Stimulated activated CD8-positive, alpha-beta memory T cell treated with anti-CD3 and anti-CD28 coated beads, Interleukin-15, amount 100 ng/mL, for 1 hour (primary cell): ENCODE results near the gene NCMAP.
"Not testable (repeated sequence)": the region's sequence is repeated elsewhere in the genome, so short reads cannot be mapped to it uniquely, and the experiment has no call there.

Experiments
- DNase-seq: peaks from one replicate; pipeline ENCODE4 v3.0.0-alpha.2; 2020; ENCODE audit warnings: low read depth

The NCMAP gene, protein sequence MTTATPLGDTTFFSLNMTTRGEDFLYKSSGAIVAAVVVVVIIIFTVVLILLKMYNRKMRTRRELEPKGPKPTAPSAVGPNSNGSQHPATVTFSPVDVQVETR

DNA sequence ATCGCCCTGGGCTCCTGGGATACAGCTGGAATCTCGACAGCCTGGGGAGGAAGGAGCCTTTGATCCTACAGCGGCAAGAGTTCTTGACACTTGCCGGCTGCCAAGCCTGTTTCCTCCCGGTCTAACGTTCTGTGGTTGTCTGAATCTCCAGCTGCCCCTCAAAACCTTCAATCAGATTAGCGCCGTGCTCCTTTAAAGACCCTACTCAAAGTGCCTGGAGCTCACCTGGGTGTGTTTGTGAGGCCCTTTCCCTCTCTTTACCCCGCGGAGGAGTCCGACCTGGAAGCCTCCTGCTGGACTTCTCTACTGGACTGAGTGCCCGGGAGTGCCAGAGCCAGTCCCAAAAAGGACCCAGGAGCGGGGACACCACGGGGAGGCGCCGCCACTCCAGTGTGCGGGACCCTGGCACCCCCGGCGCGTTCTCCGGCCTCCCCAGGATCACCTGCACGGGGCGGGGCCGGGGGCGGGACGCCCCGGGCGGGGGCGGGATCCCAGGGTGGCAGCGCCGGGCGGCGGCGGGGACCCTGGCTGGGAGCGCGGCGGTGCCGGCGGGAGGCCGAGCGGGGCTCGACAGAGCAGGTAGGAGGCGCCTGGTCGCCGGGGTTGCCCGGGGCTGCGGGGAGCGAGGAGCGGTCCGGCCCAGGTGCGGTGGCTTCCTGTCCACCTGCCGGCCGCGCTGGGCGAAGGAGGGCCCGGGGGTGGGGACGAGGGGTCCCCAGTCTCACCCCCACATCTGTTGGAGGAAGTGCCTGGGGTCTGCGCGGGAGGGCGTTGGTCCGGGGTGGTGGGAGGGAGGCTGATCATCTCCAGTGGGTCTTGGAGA is at the start of gene NCMAP:
Gene NCMAP, plus strand, starts transcription at position 497 of the 823 bp plus-strand sequence. CDS start 39,344 bp downstream, outside the sequence.
- DNase-seq = peak; percentile 18

DNA sequence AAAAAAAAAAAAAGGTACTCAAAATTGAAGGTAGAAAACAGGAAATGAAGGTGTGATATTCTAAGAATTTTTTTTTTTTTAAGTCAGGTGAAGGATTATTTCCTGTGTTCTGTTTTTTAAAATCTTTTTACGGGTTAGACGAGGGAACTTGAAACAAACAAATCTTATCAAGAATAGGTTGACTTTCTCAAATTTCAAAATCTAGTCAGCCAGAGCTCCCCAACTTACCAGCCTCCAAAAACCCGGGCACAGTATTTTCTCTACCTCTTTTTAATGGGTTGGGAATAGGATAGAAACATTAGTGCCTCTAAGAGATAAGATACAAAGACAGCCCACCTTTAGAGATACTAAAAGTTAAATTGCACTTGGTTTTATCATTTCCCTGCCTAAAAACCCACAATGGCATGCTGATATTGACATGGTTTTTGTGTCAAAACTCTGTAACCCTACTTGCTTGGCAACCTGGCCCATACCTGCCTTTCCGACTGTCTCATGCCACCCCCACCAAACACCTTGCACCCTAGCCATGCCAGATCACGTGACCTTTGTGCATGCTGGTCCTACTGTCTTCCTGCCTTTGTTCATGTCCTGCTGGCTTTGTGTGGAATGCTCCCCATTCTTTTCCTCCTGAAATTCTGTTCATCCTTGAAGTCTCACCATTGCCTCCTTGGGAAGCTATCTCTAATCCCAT is 49.1 kb upstream of the NCMAP start:
- no peak for DNase-seq

DNA sequence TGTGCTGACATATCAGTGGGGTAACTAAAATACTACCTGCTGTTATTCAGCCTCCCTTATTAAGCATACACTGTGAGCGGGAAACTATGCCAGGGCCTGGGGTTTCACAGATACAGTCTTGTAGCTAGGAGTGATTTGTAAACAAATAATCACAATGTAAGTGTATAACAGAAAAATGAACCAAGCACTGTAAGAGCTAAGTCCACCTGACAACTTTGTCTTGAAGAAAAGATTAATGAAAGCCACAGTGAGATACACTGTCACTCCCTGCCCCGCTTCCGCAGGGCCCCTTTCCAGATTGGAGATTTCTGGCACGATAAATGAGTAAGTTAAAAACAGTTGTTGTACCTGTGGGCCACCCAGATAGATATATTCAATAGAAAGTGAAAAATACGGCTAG is 48.5 kb upstream of the NCMAP start:
- no peak for DNase-seq

DNA sequence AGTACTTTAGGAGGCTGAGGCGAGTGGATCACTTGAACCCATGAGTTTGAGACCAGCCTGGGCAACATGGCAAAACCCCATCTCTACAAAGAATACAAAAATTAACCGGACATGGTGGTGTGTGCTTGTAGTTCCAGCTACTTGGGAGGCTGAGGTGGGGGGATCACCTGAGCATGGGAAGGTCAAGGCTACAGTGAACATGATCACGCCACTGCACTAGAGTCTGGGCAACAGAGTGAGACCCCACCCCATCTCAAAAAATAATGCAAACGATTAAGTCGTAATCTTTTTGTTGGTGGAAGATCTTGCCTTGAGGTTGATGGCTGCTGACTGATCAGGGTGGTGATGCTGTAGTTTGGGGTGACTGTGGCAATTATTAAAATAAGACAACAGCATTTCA is 47.0 kb upstream of the NCMAP start:
- no peak for DNase-seq

DNA sequence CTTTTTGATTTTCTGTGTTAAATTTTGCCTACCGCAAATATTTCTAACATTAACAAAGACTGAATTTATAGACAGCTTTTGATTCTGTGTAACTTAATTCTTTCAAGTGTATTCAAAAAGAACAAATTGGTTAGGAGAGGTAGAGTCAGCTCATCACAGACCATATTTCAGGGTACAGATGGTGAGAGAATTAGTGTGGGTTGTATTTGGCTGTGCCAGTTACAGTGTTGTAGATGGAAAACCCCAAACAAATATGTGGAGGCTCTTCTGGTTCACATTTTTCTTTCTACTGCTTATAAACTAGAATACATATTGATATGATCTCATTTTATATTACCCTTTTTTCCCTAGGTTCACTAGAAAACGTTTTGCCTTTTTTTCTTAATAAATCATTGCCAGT is 42.2 kb upstream of the NCMAP start:
- DNase-seq = no peak

DNA sequence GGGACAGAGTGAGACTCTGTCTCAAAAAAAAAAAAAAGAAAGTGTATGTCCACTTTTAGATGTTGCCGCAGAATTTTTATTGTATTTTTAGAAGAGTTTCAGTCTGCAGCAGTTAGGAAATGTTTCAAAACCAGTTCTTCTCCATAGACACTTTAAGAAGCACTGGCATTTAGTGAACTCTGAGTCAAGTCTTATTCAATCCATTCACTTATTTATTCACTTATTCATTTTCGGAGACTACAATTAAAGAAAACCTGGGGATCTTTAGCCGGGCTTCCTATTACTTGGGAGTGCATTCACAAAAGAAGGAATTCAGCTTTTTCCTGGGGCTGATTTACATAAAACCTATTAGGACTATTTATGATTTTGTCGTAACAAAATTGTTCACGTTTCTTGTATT is 40.9 kb upstream of the NCMAP start:
- no peak for DNase-seq

DNA sequence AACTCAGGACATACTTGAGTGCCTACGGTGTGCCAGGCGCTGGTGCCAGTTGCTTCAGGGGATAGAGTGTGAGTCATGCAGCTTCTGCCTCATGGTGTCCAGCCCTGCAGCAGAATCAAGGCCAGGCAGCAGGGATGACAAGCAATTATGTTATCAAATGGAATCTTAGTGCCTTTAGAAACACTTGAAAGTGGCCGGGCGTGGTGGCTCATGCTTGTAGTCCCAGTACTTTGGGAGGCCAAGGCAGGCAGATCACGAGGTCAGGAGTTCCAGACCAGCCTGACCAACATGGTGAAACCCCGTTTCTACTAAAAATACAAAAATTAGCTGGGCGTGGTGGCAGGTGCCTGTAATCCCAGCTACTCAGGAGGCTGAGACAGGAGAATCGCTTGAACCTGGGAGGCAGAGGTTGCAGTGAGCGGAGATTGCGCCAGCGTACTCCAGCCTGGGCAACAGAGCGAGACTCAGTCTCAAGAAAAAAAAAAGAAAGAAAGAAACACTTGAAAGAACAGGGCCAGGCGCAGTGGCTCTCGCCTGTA is 40.1 kb upstream of the NCMAP start:
- not testable (repeated sequence) for DNase-seq

DNA sequence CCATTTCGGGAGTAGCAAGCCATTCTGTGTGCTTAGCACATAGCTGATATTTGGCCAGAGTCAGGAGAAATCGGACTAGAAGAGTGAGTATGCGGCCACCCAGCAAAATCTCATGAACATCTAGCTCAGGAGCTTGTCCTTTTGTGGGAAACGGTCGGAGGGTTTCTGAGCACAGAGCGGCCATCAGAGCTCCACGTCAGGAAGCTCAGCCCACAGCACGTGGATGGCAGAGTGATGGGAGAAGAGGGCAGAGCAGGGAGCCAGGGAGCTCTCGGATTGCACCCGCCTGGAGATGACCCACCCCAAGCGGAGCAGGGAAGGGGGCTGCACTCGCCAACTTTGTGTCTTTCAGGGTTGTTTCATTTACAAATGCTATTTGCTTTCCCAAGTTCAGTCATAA is 39.4 kb upstream of the NCMAP start:
- DNase-seq = no peak

DNA sequence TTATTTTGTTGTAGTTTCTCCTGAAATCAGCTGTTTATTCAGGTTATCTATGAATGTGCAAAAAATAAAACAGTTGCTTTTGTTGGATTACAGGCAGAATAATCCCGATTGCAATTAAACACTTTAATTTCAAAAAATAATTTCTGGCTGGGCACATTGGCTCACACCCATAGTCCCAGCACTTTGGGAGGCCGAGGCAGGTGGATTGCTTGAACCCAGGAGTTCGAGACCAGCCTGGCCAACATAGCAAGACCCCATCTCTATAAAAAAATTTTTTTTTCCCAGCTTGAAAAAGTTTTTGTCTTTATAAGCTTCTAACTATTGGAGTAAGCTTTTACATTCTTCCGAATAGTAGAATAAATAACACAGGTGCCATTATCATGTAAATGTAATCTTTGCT is 38.0 kb upstream of the NCMAP start:
- no peak for DNase-seq

DNA sequence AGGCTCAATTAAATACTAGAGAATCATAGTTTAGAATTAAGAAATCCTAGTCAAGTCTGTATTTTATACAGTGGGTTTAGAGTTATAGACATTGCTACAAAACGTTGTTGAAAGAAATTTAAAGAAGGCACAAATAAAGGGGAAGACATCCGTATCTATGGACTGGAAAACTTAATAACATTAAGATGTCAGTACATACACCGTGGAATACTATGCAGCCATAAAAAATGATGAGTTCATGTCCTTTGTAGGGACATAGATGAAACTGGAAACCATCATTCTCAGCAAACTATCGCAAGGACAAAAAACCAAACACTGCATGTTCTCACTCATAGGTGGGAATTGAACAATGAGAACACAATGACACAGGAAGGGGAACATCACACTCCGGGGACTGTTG is 35.6 kb upstream of the NCMAP start:
- DNase-seq = not testable (repeated sequence)

DNA sequence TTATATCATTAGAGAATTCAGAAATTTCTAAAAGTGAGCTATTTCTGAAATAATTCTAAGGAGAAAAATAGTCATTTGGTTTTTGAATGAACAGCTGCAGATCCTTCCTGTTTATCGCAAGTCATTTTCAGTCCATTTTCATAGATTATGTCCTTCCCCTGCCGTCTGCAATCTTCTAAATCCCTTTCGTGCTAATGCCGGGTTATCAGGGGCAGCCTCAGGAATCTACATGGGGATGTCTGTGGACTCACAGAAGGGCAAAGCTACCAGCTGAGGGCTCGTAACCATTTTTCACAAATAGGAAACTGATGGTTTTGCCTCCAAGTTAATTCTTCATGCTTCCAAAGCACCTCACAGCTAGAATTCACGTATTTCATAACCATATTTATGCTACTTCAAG is 30.3 kb upstream of the NCMAP start:
- DNase-seq = no peak

DNA sequence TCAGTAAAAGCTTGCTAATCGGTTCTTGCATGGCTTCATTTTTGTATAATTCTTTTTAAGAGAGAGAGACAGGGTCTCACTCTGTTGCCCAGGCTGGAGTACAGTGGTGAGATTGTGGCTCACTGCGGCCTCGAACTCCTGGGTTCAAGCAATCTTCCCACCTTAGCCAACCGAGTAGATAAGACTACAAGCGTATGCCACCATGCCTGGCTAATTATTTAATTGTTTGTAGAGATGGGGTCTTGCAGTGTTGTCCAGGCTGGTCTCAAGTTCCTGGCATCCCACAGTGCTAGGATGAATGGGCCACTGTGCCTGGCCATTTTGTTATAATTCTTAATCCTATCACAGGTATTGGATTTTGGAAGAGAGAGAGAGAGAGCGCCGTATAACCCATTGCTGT is 29.8 kb upstream of the NCMAP start:
- no peak for DNase-seq

DNA sequence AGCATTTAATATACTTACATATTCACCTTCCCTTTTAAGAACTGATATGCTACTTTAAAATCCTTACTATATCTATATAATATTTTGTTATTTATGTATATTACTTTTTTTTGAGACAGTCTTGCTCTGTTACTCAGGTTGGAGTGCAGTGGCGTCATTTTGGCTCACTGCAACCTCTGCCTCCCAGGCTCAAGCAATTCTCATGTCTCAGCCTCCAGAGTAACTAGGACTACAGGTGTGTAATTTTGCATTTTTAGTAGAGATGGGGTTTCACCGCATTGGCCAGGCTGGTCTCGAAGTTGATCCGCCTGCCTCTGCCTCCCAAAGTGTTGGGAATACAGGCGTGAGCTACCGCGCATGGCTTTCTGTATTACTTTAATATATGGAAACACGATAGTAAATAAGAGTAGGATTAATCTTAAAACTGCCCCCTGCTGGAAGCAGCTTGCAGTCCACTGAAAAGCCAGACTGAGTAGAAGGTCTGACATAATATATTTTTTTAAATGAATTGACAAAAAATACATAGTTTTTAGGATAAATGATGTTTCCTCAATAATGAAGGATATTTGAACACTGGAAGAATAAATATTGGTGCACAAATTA is 28.8 kb upstream of the NCMAP start:
- DNase-seq = no peak

DNA sequence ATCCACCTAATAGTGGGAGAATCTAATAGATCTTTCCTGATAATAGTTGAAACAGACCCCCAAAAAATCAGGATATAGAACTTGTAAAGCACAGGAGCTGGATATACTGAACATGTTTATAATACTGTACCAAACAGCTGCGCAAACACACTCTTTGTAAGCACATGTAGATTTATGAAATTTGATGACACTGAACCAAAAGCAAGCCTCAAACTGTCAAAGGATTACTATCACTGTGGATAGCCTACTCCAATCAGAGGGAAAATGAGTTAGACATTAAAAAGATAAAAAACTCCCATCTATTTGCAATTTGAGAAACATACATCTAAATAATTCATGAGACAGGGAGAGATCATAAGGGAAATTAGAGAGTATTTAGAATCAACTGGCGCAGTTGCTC is 27.1 kb upstream of the NCMAP start:
- DNase-seq = no peak

DNA sequence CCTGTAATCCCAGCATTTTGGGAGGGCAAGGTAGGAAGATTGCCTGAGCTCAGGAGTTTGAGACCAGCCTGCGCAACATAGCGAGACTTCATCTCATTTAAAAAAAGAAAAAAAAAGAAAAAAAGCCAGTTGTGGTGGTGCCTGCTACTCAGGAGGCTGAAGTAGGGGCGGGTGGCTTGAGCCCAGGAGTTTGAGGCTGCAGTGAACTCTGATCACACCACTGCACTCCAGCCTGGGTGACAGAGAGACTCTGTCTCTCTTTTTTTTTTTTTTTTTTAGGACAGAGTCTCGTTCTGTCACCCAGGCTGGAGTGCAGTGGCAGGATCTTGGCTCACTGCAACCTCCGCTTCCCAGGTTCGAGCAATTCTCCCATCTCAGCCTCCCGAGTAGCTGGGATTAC is 26.6 kb upstream of the NCMAP start:
- not testable (repeated sequence) for DNase-seq

DNA sequence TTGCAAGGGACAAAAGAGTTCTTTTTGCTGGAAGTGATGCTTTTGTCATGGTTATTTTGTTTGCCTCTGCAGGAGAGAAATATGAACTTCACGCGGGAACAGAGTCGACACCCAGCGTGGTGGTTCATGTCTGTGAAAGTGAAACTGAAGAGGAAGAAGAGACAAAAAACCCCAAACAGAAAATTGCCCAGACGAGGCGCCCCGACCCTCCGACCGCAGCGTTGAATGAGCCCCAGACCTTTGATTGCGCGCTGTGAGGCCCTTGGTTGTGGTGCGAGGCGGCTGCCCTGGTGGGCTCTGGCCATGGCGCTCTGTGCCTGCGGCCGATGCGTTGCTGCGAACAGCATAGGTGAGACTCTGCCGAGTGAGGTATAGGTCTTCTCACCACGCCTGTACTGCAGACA is 20.9 kb upstream of the NCMAP start:
- peak; percentile 50 for DNase-seq

DNA sequence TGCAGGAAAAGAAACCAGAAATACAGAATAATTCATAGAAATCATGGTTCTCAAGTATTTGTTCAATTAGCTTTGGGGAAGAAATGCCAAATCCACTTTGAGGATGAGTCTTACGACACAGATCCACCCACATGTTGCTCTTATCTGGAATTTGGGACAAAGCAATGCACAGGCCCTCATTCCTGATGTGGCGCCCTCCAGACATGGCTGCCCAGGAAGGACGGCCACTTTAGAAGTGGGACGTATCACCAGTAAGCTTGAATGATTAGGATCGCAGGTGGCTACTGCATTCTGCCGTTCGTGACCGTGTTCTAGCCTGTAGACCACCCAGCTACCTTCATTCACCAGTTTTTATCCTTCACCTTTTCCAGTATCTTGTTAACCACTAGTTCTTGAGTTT is 20.1 kb upstream of the NCMAP start:
- no peak for DNase-seq

DNA sequence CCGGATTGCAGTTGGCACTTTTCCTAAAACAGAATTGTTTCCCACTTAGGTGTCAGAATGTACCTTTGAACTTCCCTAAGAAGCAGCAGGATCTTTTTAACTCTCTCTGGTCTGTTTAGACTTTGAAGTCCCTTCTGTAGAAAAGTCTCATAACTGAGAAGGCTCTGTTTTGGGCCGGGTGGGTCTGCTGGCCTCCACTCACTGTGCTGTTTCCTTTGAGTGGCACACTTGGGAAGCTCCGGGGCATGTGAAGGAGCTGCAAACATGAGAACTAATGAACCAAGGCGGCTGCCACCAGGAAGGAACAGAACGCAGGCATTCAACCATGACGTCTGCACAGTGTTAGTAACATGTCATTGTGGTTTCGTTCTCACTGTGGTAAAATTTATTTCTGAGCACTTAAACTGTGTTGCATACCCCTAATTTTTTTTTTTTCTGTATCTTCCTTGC is 19.5 kb upstream of the NCMAP start:
- DNase-seq = peak; percentile 49

DNA sequence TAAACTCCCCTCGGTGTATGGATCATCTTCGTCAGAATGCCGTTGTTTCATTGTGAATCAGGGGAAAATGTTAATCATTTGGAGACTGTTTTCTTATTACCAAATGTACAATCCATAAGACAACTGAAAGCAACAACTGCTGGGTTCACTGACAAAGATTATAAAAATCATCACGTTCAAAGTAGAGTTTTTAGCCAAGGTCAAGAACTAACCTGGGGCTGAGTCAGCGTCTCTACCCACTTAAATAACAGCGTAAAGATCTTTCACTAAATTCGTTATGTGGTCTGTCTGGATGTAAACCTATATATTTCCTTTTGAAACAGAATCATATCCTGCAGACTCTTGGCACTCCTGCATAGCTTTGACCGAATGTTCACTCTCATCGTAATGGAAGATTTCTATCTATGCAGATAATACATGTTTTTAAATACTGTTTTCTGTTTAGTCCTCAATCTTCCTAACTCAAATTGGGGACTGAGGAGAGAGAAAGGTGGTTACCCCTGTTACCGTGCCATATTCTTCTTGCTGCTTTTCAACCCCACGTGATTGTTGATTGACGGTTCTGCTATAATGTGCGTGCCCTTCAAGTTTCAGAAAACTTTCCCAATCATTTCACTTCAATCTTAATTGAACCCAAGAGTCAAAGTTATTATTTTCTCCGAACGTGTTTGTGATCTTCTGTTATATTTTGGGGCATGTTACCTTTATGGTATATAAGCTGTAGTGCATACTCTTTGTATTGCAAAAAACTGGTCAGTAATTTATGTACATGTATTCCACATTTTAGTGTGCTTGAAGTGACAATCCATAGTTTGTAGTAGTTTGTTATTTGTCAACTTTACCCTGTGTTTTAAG is 15.6 kb upstream of the NCMAP start:
- DNase-seq = no peak

DNA sequence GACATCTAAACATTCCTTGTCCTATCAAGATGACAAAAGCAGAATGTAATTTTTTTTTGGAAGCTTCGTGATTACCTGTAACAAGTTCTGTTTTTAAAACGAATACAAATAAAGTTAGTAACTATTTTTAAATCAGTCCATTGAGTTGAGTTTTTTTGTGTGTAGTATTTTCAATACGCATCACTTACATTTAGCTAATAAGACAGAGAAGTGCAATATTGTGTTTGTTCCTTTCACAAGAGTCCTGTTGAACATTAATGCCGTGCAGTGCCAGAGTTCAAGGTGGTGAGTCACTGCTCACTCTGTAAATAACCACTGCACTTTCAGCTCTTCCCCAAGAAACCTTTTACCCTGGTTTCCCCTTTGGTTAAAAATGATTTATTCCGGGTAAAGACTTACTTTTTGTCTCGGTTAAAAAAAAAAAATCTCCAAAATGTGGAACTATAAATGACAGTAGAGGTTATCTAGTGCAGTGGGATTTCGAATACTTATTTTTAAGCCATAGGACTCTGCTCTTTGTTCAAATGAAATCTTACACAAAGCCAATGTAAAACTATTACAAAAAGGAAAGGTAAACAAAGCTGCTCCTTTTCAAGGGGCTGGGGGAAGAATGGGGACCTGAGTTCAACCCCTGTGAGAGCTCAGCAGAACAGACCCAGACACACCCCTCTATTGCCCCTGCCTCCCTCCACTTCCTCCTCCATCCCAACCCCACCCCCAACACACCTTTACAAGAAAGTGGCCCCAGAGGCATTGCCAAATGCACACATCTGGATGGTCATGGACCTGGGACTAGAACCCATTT is 14.8 kb upstream of the NCMAP start:
- no peak for DNase-seq
